ENCODE results near the gene PAK3.
A peak's percentile ranks its signal among the peaks of the same experiment; 100 is the strongest.

PAK3 gene

DNA sequence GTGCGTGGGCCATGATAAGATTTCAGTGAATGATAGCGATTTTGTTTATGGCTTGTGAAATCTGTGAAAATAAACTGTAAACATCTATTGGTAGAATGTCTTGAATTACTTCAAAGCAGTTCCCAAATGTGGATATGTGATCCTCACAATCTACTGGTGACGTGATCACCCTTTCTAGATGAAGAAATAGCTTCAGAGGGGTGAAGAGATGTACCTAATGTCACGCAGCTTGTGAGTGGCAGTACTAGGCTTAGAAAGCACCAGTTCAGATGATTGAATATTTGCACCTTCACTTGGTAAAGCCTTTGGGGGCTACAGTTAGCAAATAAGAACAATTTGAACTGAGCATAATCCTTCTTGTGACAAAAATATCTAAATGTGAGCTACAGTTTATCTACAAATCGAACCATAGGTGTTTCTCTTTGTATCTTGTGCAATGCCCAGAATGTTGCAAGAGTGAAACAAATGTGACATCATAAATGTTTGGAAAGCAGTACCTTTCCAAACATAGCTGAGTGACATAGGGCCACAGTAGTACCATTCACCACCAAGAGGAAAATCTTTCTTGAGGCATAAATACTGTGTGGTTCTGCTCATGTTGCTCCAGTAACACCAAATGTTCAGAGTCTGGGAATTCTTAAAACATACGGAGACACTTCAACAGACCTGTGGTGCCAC lies 14.2 kb downstream of the PAK3 start:
- no peak for FAIRE-seq
- TF ChIP-seq, protein P1, sequence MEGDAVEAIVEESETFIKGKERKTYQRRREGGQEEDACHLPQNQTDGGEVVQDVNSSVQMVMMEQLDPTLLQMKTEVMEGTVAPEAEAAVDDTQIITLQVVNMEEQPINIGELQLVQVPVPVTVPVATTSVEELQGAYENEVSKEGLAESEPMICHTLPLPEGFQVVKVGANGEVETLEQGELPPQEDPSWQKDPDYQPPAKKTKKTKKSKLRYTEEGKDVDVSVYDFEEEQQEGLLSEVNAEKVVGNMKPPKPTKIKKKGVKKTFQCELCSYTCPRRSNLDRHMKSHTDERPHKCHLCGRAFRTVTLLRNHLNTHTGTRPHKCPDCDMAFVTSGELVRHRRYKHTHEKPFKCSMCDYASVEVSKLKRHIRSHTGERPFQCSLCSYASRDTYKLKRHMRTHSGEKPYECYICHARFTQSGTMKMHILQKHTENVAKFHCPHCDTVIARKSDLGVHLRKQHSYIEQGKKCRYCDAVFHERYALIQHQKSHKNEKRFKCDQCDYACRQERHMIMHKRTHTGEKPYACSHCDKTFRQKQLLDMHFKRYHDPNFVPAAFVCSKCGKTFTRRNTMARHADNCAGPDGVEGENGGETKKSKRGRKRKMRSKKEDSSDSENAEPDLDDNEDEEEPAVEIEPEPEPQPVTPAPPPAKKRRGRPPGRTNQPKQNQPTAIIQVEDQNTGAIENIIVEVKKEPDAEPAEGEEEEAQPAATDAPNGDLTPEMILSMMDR (IDR thresholded peaks at IDR 0.05; ENCODE audit: insufficient read depth, missing control alignments): no peak
- no peak for DNase-seq (ENCODE audit: insufficient read length, low spot score)

DNA sequence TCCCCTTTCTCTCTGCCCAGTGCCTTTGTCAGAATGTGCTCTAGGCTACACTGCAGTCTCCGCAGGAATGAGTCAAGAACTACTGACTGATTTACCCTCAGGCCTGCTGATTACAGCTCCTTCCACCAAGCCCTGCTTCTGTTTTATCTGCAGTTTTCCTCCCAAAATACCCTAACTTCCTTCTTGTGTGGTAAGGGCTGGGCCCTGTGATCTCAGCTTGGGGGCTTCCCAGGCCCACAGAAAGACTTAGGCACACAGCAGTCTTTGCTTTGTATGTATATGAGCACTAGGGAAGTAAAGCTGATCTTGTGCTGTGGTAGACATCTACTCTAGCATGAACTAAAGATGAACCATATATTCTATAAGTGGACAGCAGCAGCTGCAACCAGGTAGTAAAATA lies 18.8 kb downstream of the PAK3 start:
- no peak for FAIRE-seq
- no peak for DNase-seq (ENCODE audit: insufficient read length, low spot score)
- TF ChIP-seq, protein P1 (IDR thresholded peaks at IDR 0.05; ENCODE audit: insufficient read depth, missing control alignments): no peak

- no peak for FAIRE-seq
- TF ChIP-seq, protein P1 (IDR thresholded peaks at IDR 0.05; ENCODE audit: insufficient read depth, missing control alignments): no peak
- no peak for DNase-seq (ENCODE audit: insufficient read length, low spot score)
Measured at GRCh38 chrX:111116666-111117065, 20.7 kb downstream of the PAK3 start.

DNA sequence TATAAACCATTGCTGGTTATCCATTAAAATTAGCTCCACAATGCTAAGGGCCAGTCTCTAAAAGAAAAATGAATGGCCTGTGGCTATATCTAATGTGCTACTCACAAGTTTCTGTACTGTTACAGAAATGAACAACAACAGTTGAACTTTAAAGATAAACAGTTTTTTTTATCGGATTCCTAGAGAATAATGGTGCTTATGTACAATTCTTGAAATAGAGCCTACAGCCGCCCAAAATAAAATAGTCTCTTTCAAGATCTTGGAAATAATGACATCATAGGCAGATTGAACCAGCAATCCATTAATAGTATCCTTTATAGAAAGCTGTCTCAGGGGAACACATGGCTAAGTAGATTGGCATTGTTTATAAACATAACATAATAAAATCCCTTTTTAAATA lies 23.4 kb downstream of the PAK3 start:
- DNase-seq (ENCODE audit: insufficient read length, low spot score) (no peak), FAIRE-seq (peak; percentile 16)
- TF ChIP-seq, protein P1 (IDR thresholded peaks at IDR 0.05; ENCODE audit: insufficient read depth, missing control alignments): no peak

- FAIRE-seq (no peak), DNase-seq (ENCODE audit: insufficient read length, low spot score) (no peak)
- TF ChIP-seq, protein P1 (IDR thresholded peaks at IDR 0.05; ENCODE audit: insufficient read depth, missing control alignments): no peak
Measured at GRCh38 chrX:111123125-111123524, 27.1 kb downstream of the PAK3 start.

DNA sequence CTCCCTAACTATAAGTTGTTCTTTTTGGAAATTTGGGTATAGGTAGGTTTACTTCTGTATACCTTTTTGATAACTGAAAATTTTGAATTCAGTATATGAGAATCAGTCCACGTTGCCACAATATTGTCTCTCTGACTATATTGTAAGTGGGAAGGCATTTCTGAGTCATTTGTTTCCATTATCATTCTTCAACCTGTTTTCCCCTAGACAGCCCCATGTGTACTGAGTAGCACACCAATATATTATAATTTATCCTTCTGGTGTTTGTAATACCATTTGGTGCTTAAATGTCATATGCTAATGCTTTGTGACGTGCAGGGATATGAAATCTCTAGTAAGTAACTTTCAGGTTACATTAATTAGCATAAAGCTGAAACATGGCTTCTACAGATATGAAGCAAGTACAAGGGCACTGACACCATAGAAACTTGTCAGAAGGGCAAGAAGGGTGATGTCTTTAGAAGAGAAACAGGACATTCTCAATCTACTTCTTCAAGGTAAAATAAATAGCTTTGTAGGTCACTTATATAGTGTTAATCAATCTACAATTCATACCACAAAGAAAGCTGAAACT lies 27.7 kb downstream of the PAK3 start:
- DNase-seq (ENCODE audit: insufficient read length, low spot score) (no peak), FAIRE-seq (no peak)
- TF ChIP-seq, protein P1 (IDR thresholded peaks at IDR 0.05; ENCODE audit: insufficient read depth, missing control alignments): no peak

GRCh38 chrX:111124418-111124817 lies 28.4 kb downstream of the PAK3 start:
- FAIRE-seq (no peak), DNase-seq (ENCODE audit: insufficient read length, low spot score) (no peak)
- TF ChIP-seq, protein P1 (IDR thresholded peaks at IDR 0.05; ENCODE audit: insufficient read depth, missing control alignments): no peak
